ENCODE results near the gene CDR2.

The CDR2 gene

GRCh38 chr16:22357635-22357971 lies 16.8 kb downstream of the CDR2 start:
- ChIA-PET CTCF (no interaction called here), POLR2A (no interaction called here)
- no peak for DNase-seq (ENCODE audit: extremely low spot score)
- TF ChIP-seq CTBP1 (IDR thresholded peaks at IDR 0.05; ENCODE audit: borderline replicate concordance) (no peak), HDGF (IDR thresholded peaks at IDR 0.05; ENCODE audit: borderline replicate concordance) (no peak), TARDBP (IDR thresholded peaks at IDR 0.05) (no peak), BHLHE40 (IDR thresholded peaks at IDR 0.05; ENCODE audit: borderline replicate concordance) (no peak), NFRKB (IDR thresholded peaks at IDR 0.05) (no peak), SUZ12 (IDR thresholded peaks at IDR 0.05) (no peak), SP1 (IDR thresholded peaks at IDR 0.05) (no peak), FOXM1 (IDR thresholded peaks at IDR 0.05; ENCODE audit: borderline replicate concordance) (no peak)

DNA sequence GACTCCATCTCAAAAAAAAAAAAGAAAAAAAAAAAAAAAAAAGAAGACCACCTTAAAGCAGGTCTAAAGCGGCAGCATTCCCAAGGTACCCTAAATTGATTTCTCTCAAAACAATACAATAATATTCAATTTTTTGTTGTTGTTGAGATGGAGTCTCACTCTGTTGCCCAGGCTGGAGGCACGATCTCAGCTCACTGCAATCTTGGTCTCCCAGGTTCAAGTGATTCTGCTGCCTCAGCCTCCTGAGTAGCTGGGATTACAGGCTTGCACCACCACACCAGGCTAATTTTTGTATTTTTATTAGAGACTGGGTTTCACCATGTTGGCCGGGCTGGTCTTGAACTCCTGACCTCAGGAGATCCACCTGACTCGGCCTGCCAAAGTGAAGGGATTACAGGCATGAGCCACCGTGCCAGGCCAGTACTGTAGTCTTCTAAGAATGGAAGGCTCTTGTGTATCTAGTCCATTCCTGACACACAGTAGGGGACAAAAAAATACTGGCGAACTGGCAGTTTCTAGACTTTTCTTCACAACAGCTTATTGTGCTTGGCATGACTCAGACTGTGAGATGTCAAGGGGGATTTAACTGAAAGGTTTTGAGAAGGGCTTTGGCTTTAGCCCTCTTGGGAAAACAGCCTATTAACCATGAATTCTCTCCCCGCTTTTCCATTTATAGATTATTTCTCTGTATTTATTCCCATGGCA lies 17.3 kb downstream of the CDR2 start:
- DNase-seq (ENCODE audit: extremely low spot score) = no peak
- ChIA-PET POLR2A (no interaction called here), CTCF (no interaction called here)
- TF ChIP-seq CTBP1 (IDR thresholded peaks at IDR 0.05; ENCODE audit: borderline replicate concordance) = no peak
- no peak for TF ChIP-seq FOXM1 (IDR thresholded peaks at IDR 0.05; ENCODE audit: borderline replicate concordance)
- TF ChIP-seq NFRKB (IDR thresholded peaks at IDR 0.05) = no peak
- no peak for TF ChIP-seq SUZ12 (IDR thresholded peaks at IDR 0.05)
- no peak for TF ChIP-seq LEF1 (IDR thresholded peaks at IDR 0.05; ENCODE audit: borderline replicate concordance)
- no peak for TF ChIP-seq FOXK2 (IDR thresholded peaks at IDR 0.05)
- no peak for TF ChIP-seq SP1 (IDR thresholded peaks at IDR 0.05)
- no peak for TF ChIP-seq PKNOX1 (IDR thresholded peaks at IDR 0.05)
- no peak for TF ChIP-seq HDGF (IDR thresholded peaks at IDR 0.05; ENCODE audit: borderline replicate concordance)
- no peak for TF ChIP-seq TARDBP (IDR thresholded peaks at IDR 0.05)
- TF ChIP-seq ELF4 (IDR thresholded peaks at IDR 0.05) = no peak
- TF ChIP-seq FOXA1 (IDR thresholded peaks at IDR 0.05) = no peak
- no peak for TF ChIP-seq ZNF384 (IDR thresholded peaks at IDR 0.05)
- no peak for TF ChIP-seq BHLHE40 (IDR thresholded peaks at IDR 0.05; ENCODE audit: borderline replicate concordance)
- TF ChIP-seq L3MBTL2 (conservative IDR thresholded peaks at IDR 0.05) = no peak
- TF ChIP-seq ARNT (IDR thresholded peaks at IDR 0.05) = no peak

GRCh38 chr16:22355487-22355908 lies 18.9 kb downstream of the CDR2 start:
- no peak for DNase-seq (ENCODE audit: extremely low spot score)
- CTCF ChIA-PET = no interaction called here
- TF ChIP-seq CTBP1 (IDR thresholded peaks at IDR 0.05; ENCODE audit: borderline replicate concordance) = no peak
- TF ChIP-seq ELF4 (IDR thresholded peaks at IDR 0.05) = no peak
- TF ChIP-seq HDGF (IDR thresholded peaks at IDR 0.05; ENCODE audit: borderline replicate concordance) = no peak
- no peak for TF ChIP-seq ARNT (IDR thresholded peaks at IDR 0.05)
- TF ChIP-seq NFRKB (IDR thresholded peaks at IDR 0.05) = no peak
- no peak for TF ChIP-seq TARDBP (IDR thresholded peaks at IDR 0.05)
- TF ChIP-seq ZNF384 (IDR thresholded peaks at IDR 0.05) = no peak
- TF ChIP-seq SP1 (IDR thresholded peaks at IDR 0.05) = no peak
- no peak for TF ChIP-seq L3MBTL2 (conservative IDR thresholded peaks at IDR 0.05)
- TF ChIP-seq FOXA1 (IDR thresholded peaks at IDR 0.05) = no peak
- POLR2A ChIA-PET = interaction anchor here (1.7 kb wide), 1 partner anchor 20 kb away, joined by 4 read pairs; no protein-coding TSS in a partner anchor

DNA sequence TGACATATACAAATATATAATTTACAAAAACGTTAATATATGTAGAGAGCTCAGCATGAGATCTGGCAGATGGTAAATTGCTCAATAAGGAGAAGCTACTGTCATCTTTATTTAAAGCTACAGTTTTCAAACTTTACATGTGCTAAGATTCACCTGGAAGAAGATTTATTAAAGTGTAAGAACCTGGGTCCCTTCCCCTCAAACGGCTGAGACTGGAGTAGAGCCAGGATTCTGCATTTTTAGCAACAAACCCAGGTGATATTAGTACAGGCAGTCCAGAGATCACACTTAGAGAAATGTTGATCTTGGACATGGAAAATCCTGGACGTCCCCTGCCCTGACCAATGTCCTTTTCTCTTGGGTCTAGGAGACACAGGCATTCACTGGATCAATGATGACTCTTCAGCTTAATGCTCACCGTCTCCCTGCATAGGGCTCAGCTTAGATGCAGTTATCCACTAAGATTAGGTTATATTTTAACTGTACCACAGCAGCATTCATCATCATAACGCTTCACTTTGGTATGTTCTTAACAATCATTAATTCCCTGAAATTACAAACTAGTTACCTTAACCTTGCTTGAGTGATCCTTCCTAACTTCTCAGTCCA lies 20.4 kb downstream of the CDR2 start:
- ChIA-PET POLR2A (no interaction called here), CTCF (no interaction called here)
- DNase-seq (ENCODE audit: extremely low spot score) = no peak
- no peak for TF ChIP-seq NFRKB (IDR thresholded peaks at IDR 0.05)

- DNase-seq (ENCODE audit: extremely low spot score) = no peak
- TF ChIP-seq ELF4 (IDR thresholded peaks at IDR 0.05) = no peak
- TF ChIP-seq SP1 (IDR thresholded peaks at IDR 0.05) = no peak
- no peak for TF ChIP-seq LEF1 (IDR thresholded peaks at IDR 0.05; ENCODE audit: borderline replicate concordance)
- no peak for TF ChIP-seq CTBP1 (IDR thresholded peaks at IDR 0.05; ENCODE audit: borderline replicate concordance)
- no peak for TF ChIP-seq FOXK2 (IDR thresholded peaks at IDR 0.05)
- no peak for TF ChIP-seq NFRKB (IDR thresholded peaks at IDR 0.05)
- TF ChIP-seq TARDBP (IDR thresholded peaks at IDR 0.05) = no peak
- no peak for TF ChIP-seq SUZ12 (IDR thresholded peaks at IDR 0.05)
- TF ChIP-seq L3MBTL2 (conservative IDR thresholded peaks at IDR 0.05) = no peak
- TF ChIP-seq FOXA1 (IDR thresholded peaks at IDR 0.05) = no peak
- no peak for TF ChIP-seq PKNOX1 (IDR thresholded peaks at IDR 0.05)
- TF ChIP-seq FOXM1 (IDR thresholded peaks at IDR 0.05; ENCODE audit: borderline replicate concordance) = no peak
- TF ChIP-seq ARNT (IDR thresholded peaks at IDR 0.05) = no peak
- TF ChIP-seq ZNF384 (IDR thresholded peaks at IDR 0.05) = no peak
- TF ChIP-seq BHLHE40 (IDR thresholded peaks at IDR 0.05; ENCODE audit: borderline replicate concordance) = no peak
- TF ChIP-seq HDGF (IDR thresholded peaks at IDR 0.05; ENCODE audit: borderline replicate concordance) = no peak
- ChIA-PET CTCF (no interaction called here), POLR2A (no interaction called here)
Observed at GRCh38 chr16:22353191-22353919, 21.1 kb downstream of the CDR2 start.

DNA sequence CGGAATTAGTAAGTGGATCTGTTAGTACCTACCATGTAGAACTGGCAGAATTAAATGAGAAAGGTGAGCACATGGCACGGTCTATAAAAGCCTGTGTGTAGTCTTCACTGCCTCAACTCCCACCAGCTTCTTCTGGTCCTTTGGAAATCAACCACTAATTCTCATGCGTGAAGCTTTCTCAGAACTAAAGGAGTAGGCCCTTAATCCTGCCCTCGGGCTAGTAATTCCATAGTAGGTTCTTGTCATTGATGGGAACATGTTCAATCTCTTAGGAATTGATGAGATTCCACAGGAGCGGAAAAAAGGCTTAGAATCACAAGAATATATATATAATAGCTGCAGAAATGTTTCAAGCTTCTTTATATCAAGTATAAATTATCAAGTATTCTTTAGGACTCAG lies 21.7 kb downstream of the CDR2 start:
- no peak for DNase-seq (ENCODE audit: extremely low spot score)
- TF ChIP-seq SUZ12 (IDR thresholded peaks at IDR 0.05) (no peak), ARNT (IDR thresholded peaks at IDR 0.05) (no peak), ZNF384 (IDR thresholded peaks at IDR 0.05) (no peak), PKNOX1 (IDR thresholded peaks at IDR 0.05) (no peak), SP1 (IDR thresholded peaks at IDR 0.05) (no peak), LEF1 (IDR thresholded peaks at IDR 0.05; ENCODE audit: borderline replicate concordance) (no peak), BHLHE40 (IDR thresholded peaks at IDR 0.05; ENCODE audit: borderline replicate concordance) (no peak), NFRKB (IDR thresholded peaks at IDR 0.05) (no peak), FOXM1 (IDR thresholded peaks at IDR 0.05; ENCODE audit: borderline replicate concordance) (no peak), FOXK2 (IDR thresholded peaks at IDR 0.05) (no peak)
- POLR2A ChIA-PET = no interaction called here
- CTCF ChIA-PET = interaction anchor here (0.6 kb wide), 1 partner anchor 1544 kb away, joined by 3 read pairs; no protein-coding TSS in a partner anchor
